Osteocyte (in vitro differentiated cells): ENCODE data around the gene CLMN. TPM values are rescaled to one million over a fixed set of nuclear protein-coding genes. Genes with fewer than 3 reads are reported as not detected.

Experiments
- DNase-seq: peaks from one replicate; pipeline ENCODE4 v3.0.0; 2021; ENCODE audit warnings: mixed read lengths; ENCODE audit not compliant: unreplicated experiment; ENCODE audit errors: extremely low spot score
- H3K27ac Mint-ChIP-seq: one replicate; pipeline ENCODE4 v1.8.0; 2021; ENCODE audit warnings: mild to moderate bottlenecking, mixed read lengths; ENCODE audit not compliant: unreplicated experiment
- H3K27me3 Mint-ChIP-seq: one replicate; pipeline ENCODE4 v1.8.0; 2021; ENCODE audit warnings: mixed read lengths; ENCODE audit not compliant: unreplicated experiment
- H3K36me3 Mint-ChIP-seq: one replicate; pipeline ENCODE4 v1.8.0; 2021; ENCODE audit warnings: mixed read lengths; ENCODE audit not compliant: unreplicated experiment
- H3K4me1 Mint-ChIP-seq: one replicate; pipeline ENCODE4 v1.8.0; 2021; ENCODE audit warnings: mixed read lengths; ENCODE audit not compliant: unreplicated experiment
- H3K4me3 Mint-ChIP-seq: one replicate; pipeline ENCODE4 v1.8.0; 2021; ENCODE audit warnings: mild to moderate bottlenecking, moderate library complexity, mixed read lengths; ENCODE audit not compliant: unreplicated experiment
- H3K9me3 Mint-ChIP-seq: one replicate; pipeline ENCODE4 v1.8.0; 2021; ENCODE audit warnings: mixed read lengths; ENCODE audit not compliant: unreplicated experiment
- CTCF ChIP-seq: fragments of 200-600 bp; sonication (generic); IDR thresholded peaks from 2 replicates; pipeline ENCODE4 v1.5.0; 2021; ENCODE audit warnings: antibody characterized with exemption, mild to moderate bottlenecking, moderate library complexity
- microRNA-seq: library from miRNA; unstranded; fragments of <30 nt; microRNA quantifications from one replicate; pipeline ENCODE4 v1.1.0, GENCODE V29; 2020; ENCODE audit not compliant: unreplicated experiment
- total RNA-seq: library from RNA; stranded (reverse); gene quantifications from 2 replicates; pipeline ENCODE4 v1.2.1, GENCODE V29; 2021

The CLMN gene
- total RNA-seq, 1 donor from 2014 or later, result 5.4 TPM

- peaks cover 31% of the 10 kb centered on the region for H3K36me3 Mint-ChIP-seq
- no peak for DNase-seq
- H3K4me3 Mint-ChIP-seq, result no peak overlapping the region
- no peaks in the 10 kb centered on the region for H3K9me3 Mint-ChIP-seq
- no peak overlapping the region for H3K27ac Mint-ChIP-seq
- H3K4me1 Mint-ChIP-seq, result peaks cover 33% of the 10 kb centered on the region
- TF ChIP-seq CTCF, result no peak
- no peaks in the 10 kb centered on the region for H3K27me3 Mint-ChIP-seq
Observed at GRCh38 chr14:95134304-95134933, 185.3 kb downstream of the CLMN start.

- Mint-ChIP-seq H3K4me3 (no peak overlapping the region), H3K27ac (no peak overlapping the region), H3K9me3 (no peaks in the 10 kb centered on the region), H3K36me3 (peaks cover 41% of the 10 kb centered on the region), H3K4me1 (peaks cover 27% of the 10 kb centered on the region), H3K27me3 (no peaks in the 10 kb centered on the region)
- no peak for TF ChIP-seq CTCF
- DNase-seq, result no peak
Observed at GRCh38 chr14:95133282-95133681, 186.4 kb downstream of the CLMN start.

- H3K27ac Mint-ChIP-seq, result no peak overlapping the region
- no peaks in the 10 kb centered on the region for H3K9me3 Mint-ChIP-seq
- no peak for TF ChIP-seq CTCF
- no peak for DNase-seq
- H3K4me1 Mint-ChIP-seq, result peaks cover 24% of the 10 kb centered on the region
- H3K4me3 Mint-ChIP-seq, result no peak overlapping the region
- peaks cover 42% of the 10 kb centered on the region for H3K36me3 Mint-ChIP-seq
- no peaks in the 10 kb centered on the region for H3K27me3 Mint-ChIP-seq
Observed at GRCh38 chr14:95132760-95133159, 186.9 kb downstream of the CLMN start.

Small RNAs within 50 kb of the gene (microRNA-seq; reads per million reads assigned to microRNA genes)
- gene MIR3173, result 1.6 reads per million

Other genes with a start within 250 kb of the CLMN start
- 51.7 and 55.9 TPM in 2 replicates for gene DICER1, start 162.4 kb downstream of the CLMN start, total RNA-seq
- 105 and 114 TPM in 2 replicates for gene SYNE3, start 196.7 kb upstream of the CLMN start, total RNA-seq
- 53.1 and 55.1 TPM in 2 replicates for gene GLRX5, start 215.1 kb upstream of the CLMN start, total RNA-seq